GM12878 (cell line): ENCODE measurements around the gene PRR15L. TPM values are rescaled to one million over a fixed set of nuclear protein-coding genes. Genes with fewer than 3 reads are reported as not detected.

ENCODE experiments used
- ATAC-seq: fragments of 200-7000 bp; cut with Tn5 transposase; 3 replicates; pipeline ENCODE4 v1.9.1; 2020; ENCODE audit warnings: mild to moderate bottlenecking, moderate library complexity
- BruUV-seq: library from RNA; stranded (reverse); fragments of 400-500 nt; replicated peaks from 2 replicates; lab custom pipeline; 2021; lab: Mats Ljungman, UMichigan
- CTCF ChIA-PET: fragments of 300-600 bp; sonication (Branson Sonifier 250); formaldehyde crosslinking; extraction: SDS; loops from one replicate; lab custom pipeline; 2021; ENCODE audit warnings: inconsistent platforms; lab: Yijun Ruan, JAX
- POLR2A ChIA-PET: fragments of 350-600 bp; formaldehyde crosslinking; extraction: SDS; loops from one replicate; lab custom pipeline; 2021; ENCODE audit warnings: inconsistent platforms; lab: Charles Lee
- RAD21 ChIA-PET: fragments of 300-600 bp; sonication (Branson Sonifier 250); formaldehyde crosslinking; loops from one replicate; lab custom pipeline; 2023; ENCODE audit warnings: antibody characterized with exemption; ENCODE audit not compliant: unreplicated experiment; lab: Charles Lee
- SMC1A ChIA-PET: fragments of 300-600 bp; sonication (Branson Sonifier 250); formaldehyde crosslinking; loops from one replicate; lab custom pipeline; 2023; ENCODE audit not compliant: unreplicated experiment, uncharacterized antibody; lab: Charles Lee
- DNase-seq: peaks from one replicate; pipeline ENCODE4 v3.0.0-alpha.2; 2011; ENCODE audit warnings: low read depth, low spot score
- FAIRE-seq: peaks from 3 replicates; lab custom pipeline; 2011; peaks lifted over from hg19 to GRCh38; lab: Jason Lieb, UNC
- H2AFZ ChIP-seq: 2 replicates; pipeline ENCODE4 v1.6.0; 2011; ENCODE audit warnings: low read depth, low read length, control low read depth; ENCODE audit not compliant: control insufficient read depth
- H3K27ac ChIP-seq: 2 replicates; pipeline ENCODE4 v1.5.1; 2011; ENCODE audit warnings: control low read depth; ENCODE audit not compliant: control insufficient read depth, insufficient read depth
- H3K27me3 ChIP-seq, 2 experiments: replicated peaks in 1 of 2; 2 replicates each; pipeline versions ENCODE4 v1.6.0 to v1.6.1; 2011; ENCODE audit warnings: low read length in 1 of 2; ENCODE audit not compliant: control insufficient read depth in 2 of 2, insufficient read depth in 2 of 2
- H3K36me3 ChIP-seq, 2 experiments: 2 replicates each; pipeline ENCODE4 v1.5.1; 2011; ENCODE audit warnings: low read length in 1 of 2; ENCODE audit not compliant: control insufficient read depth in 2 of 2, insufficient read depth in 2 of 2
- H3K4me1 ChIP-seq: 2 replicates; pipeline ENCODE4 v1.6.1; 2011; ENCODE audit warnings: mild to moderate bottlenecking, low read length, moderate library complexity, mixed read lengths; ENCODE audit not compliant: control insufficient read depth, insufficient read depth
- H3K4me2 ChIP-seq: 2 replicates; pipeline ENCODE4 v1.6.0; 2011; ENCODE audit warnings: control low read depth; ENCODE audit not compliant: control insufficient read depth, insufficient read depth
- H3K4me3 ChIP-seq: fragments of 200-600 bp; sonication (generic); 2 replicates; pipeline ENCODE4 v1.5.1; 2016
- H3K79me2 ChIP-seq: 2 replicates; pipeline ENCODE4 v1.6.0; 2011; ENCODE audit warnings: low read length; ENCODE audit not compliant: control insufficient read depth, insufficient read depth
- H3K9ac ChIP-seq: 2 replicates; pipeline ENCODE4 v1.8.0; 2011; ENCODE audit warnings: low read length, control low read depth, mixed read lengths; ENCODE audit not compliant: control insufficient read depth, insufficient read depth
- H3K9me3 ChIP-seq: replicated peaks from 3 replicates; pipeline ENCODE4 v1.5.1; 2011; ENCODE audit warnings: mild to moderate bottlenecking, low read length; ENCODE audit not compliant: control insufficient read depth, insufficient read depth
- H4K20me1 ChIP-seq: 2 replicates; pipeline ENCODE4 v1.6.0; 2011; ENCODE audit not compliant: control insufficient read depth, insufficient read depth
- EGR1 ChIP-seq, 2 experiments: IDR thresholded peaks; 1 replicate in 1 of 2; 2 replicates in 1 of 2; pipeline ENCODE4 v1.6.1; 2011 to 2012; ENCODE audit warnings: low read depth in 2 of 2, low read length in 2 of 2, borderline replicate concordance in 1 of 2, mild to moderate bottlenecking in 1 of 2, moderate library complexity in 1 of 2
- JUND ChIP-seq: IDR thresholded peaks from 2 replicates; pipeline ENCODE4 v1.6.1; 2012; ENCODE audit warnings: low read depth, mild to moderate bottlenecking, low read length, improper control_type of control experiment, moderate library complexity
- KDM1A ChIP-seq: fragments of 200-600 bp; sonication (generic); IDR thresholded peaks from 2 replicates; pipeline ENCODE4 v1.6.1; 2016; ENCODE audit warnings: borderline replicate concordance
- KLF5 ChIP-seq: fragments of 450-650 bp; IDR thresholded peaks from 2 replicates; pipeline ENCODE4 v1.6.1; 2014; ENCODE audit warnings: mild to moderate bottlenecking; ENCODE audit not compliant: partially characterized antibody
- MLLT1 ChIP-seq: fragments of 450-650 bp; IDR thresholded peaks from 2 replicates; pipeline ENCODE4 v1.6.1; 2016; ENCODE audit warnings: mild to moderate bottlenecking
- NFXL1 ChIP-seq: fragments of 450-650 bp; IDR thresholded peaks from 2 replicates; pipeline ENCODE4 v1.6.1; 2017; ENCODE audit warnings: antibody characterized with exemption, mild to moderate bottlenecking, borderline replicate concordance
- PAX8 ChIP-seq: fragments of 450-650 bp; IDR thresholded peaks from 2 replicates; pipeline ENCODE4 v1.6.1; 2017; ENCODE audit warnings: mild to moderate bottlenecking, moderate library complexity
- RCOR1 ChIP-seq: conservative IDR thresholded peaks from 2 replicates; pipeline ENCODE4 v1.6.1; 2012; ENCODE audit warnings: low read depth, low read length, improper control_type of control experiment
- RUNX3 ChIP-seq: IDR thresholded peaks from 2 replicates; pipeline ENCODE4 v1.6.1; 2012; ENCODE audit warnings: low read length, inconsistent platforms
- SREBF2 ChIP-seq: IDR thresholded peaks from 2 replicates; pipeline ENCODE4 v1.6.1; 2012; ENCODE audit warnings: mild to moderate bottlenecking, low read length
- SUZ12 ChIP-seq: fragments of 200-600 bp; sonication (generic); IDR thresholded peaks from one replicate; pipeline ENCODE4 v1.6.1; 2018; ENCODE audit warnings: antibody characterized with exemption, mild to moderate bottlenecking; ENCODE audit not compliant: unreplicated experiment
- YY1 ChIP-seq: IDR thresholded peaks from 2 replicates; pipeline ENCODE4 v1.6.1; 2011; ENCODE audit warnings: low read depth, mild to moderate bottlenecking, low read length
- ZNF207 ChIP-seq: fragments of 450-650 bp; IDR thresholded peaks from 2 replicates; pipeline ENCODE4 v1.6.1; 2014; ENCODE audit warnings: antibody characterized with exemption, mild to moderate bottlenecking, borderline replicate concordance
- WGBS: methylation state at CpG from one replicate; pipeline ENCODE4 v1.1.6; 2016; ENCODE audit warnings: low lambda C conversion rate; ENCODE audit not compliant: insufficient replicate concordance, insufficient coverage; ENCODE audit errors: missing lambda C conversion rate; 5-methylcytosine and 5-hydroxymethylcytosine counted together
- in situ Hi-C: fragments of 300-500 bp; cut with MboI; formaldehyde crosslinking; loops from 9 replicates; pipeline ENCODE4 v1.14.3; 2018; ENCODE audit warnings: mixed read lengths
- intact Hi-C: fragments of 100-400 bp; cut with micrococcal nuclease; formaldehyde crosslinking; loops from one replicate; pipeline ENCODE4 v1.14.2; 2022; ENCODE audit not compliant: unreplicated experiment
- polyA plus RNA-seq, 11 experiments: library from polyadenylated mRNA; depleted of rRNA in 4 of 11; unstranded in 6 of 11; stranded (reverse) in 5 of 11; fragments of >200 nt; fragmentation: Nextera tagmentation in 4 of 11; fragmentation: Illumina TruSeq in 1 of 11; extraction: Ambion mirVana in 4 of 11; extraction: Trizol in 1 of 11; gene quantifications; 1 replicate in 1 of 11; 2 replicates in 10 of 11; pipeline versions ENCODE4 v1.2.1 to v1.2.3, GENCODE V29; 2011 to 2016; ENCODE audit warnings: inconsistent platforms in 2 of 11, missing spikeins in 2 of 11, low read depth in 1 of 11
- total RNA-seq, 4 experiments: library from RNA; depleted of rRNA in 3 of 4; stranded (reverse); fragments of >200 nt in 3 of 4; fragmentation: Illumina TruSeq in 1 of 4; extraction: Trizol in 1 of 4; gene quantifications; 2 replicates each; pipeline versions ENCODE4 v1.2.1 to v1.2.3, GENCODE V29; 2013 to 2021

PRR15L gene
- total and polyA plus RNA-seq, 10 of the 15 experiments (the other 5 are each of a cell fraction or from before 2014, with no cell fraction given): 0.11 to 0.18 TPM; not detected in 8

- RAD21 ChIA-PET: interaction anchor here (0.5 to 2.6 kb wide), 3 partner anchors 15 to 184 kb away, joined by 4 to 9 read pairs (median 8); partner anchors contain the start of gene CDK5RAP3
- no peak for FAIRE-seq
Observed at GRCh38 chr17:47955497-47956461, 1.9 kb downstream of the PRR15L start.

More at GRCh38 chr17:47955497-47956461, 1.9 kb downstream of the PRR15L start:
- no peaks in the 10 kb centered on the region for H3K79me2 ChIP-seq
- no peak overlapping the region for H3K27ac ChIP-seq
- H3K9ac ChIP-seq: no peak overlapping the region
- no peaks in the 10 kb centered on the region for H3K9me3 ChIP-seq
- no peak for TF ChIP-seq SREBF2
- no peak for TF ChIP-seq RUNX3
- TF ChIP-seq KDM1A: no peak
- no peak for TF ChIP-seq KLF5
- no peak for TF ChIP-seq MLLT1
- no peak for TF ChIP-seq EGR1 (IDR thresholded peaks at IDR 0.05; ENCODE audit: borderline replicate concordance in 1 of 2, low read depth in 2 of 2, low read length in 2 of 2)
- TF ChIP-seq NFXL1: no peak
- no peak for TF ChIP-seq ZNF207
- no peak for TF ChIP-seq PAX8
- no peak for TF ChIP-seq RCOR1
- no peak for TF ChIP-seq SUZ12
- TF ChIP-seq YY1: no peak
- TF ChIP-seq JUND: no peak
- 73% methylated on average over 7 of the region's 7 CpGs for WGBS
- CTCF ChIA-PET: interaction anchor here (1.0 to 18.1 kb wide), 5 partner anchors 9 to 60 kb away, joined by 3 to 419 read pairs (median 51); partner anchors contain the start of genes CDK5RAP3 and PNPO
- H2AFZ ChIP-seq: no peak overlapping the region
- in situ Hi-C loops: no loop called here
- SMC1A ChIA-PET: interaction anchor here (0.9 to 1.6 kb wide), 3 partner anchors 13 to 62 kb away, joined by 3 to 4 read pairs (median 3); no protein-coding TSS in a partner anchor
- no peak overlapping the region for H3K4me2 ChIP-seq
- intact Hi-C loops: no loop called here
- H3K36me3 ChIP-seq: no peaks in the 10 kb centered on the region
- no peaks in the 10 kb centered on the region for H4K20me1 ChIP-seq
- POLR2A ChIA-PET: interaction anchor here (0.6 to 1.3 kb wide), 3 partner anchors 16 to 671 kb away, joined by 3 to 10 read pairs (median 9); partner anchors contain the start of gene CDK5RAP3
- no peak overlapping the region for H3K4me3 ChIP-seq
- DNase-seq: no peak
- BruUV-seq: no TSS peak
- ATAC-seq: no peak
- H3K27me3 ChIP-seq: no peaks in the 10 kb centered on the region
- 0 out of 2 replicates have a peak, but pooled peaks cover 3% of the 10 kb centered on the region for H3K4me1 ChIP-seq
